Adrenal gland (tissue), 5 donors: ENCODE data around the gene SMDT1.

Experiments used
- POLR2A ChIP-seq, 2 donors: fragments of 450-650 bp; IDR thresholded peaks; one replicate each; pipeline ENCODE4 v1.6.1; 2017; ENCODE audit warnings: antibody characterized with exemption in 2 of 2, mild to moderate bottlenecking in 2 of 2, moderate library complexity in 1 of 2
- TF ChIP-seq, protein P1 (sequence below), 6 experiments: fragments of 450-650 bp in 4 of 6; fragments of 200-600 bp in 2 of 6; sonication (generic) in 1 of 6; IDR thresholded peaks; 1 replicate in 5 of 6; 2 replicates in 1 of 6; pipeline versions ENCODE4 v1.5.1 to v1.8.0; 2016 to 2021; ENCODE audit warnings: antibody characterized with exemption in 6 of 6, mild to moderate bottlenecking in 2 of 6, moderate library complexity in 1 of 6
- donor health status: DM: no; HTN: no; CAD: no.

GRCh38 chr22:42068291-42068690 is 11.2 kb upstream of the SMDT1 start:
- TF ChIP-seq POLR2A (IDR thresholded peaks at IDR 0.05): no peak
- TF ChIP-seq, protein P1, sequence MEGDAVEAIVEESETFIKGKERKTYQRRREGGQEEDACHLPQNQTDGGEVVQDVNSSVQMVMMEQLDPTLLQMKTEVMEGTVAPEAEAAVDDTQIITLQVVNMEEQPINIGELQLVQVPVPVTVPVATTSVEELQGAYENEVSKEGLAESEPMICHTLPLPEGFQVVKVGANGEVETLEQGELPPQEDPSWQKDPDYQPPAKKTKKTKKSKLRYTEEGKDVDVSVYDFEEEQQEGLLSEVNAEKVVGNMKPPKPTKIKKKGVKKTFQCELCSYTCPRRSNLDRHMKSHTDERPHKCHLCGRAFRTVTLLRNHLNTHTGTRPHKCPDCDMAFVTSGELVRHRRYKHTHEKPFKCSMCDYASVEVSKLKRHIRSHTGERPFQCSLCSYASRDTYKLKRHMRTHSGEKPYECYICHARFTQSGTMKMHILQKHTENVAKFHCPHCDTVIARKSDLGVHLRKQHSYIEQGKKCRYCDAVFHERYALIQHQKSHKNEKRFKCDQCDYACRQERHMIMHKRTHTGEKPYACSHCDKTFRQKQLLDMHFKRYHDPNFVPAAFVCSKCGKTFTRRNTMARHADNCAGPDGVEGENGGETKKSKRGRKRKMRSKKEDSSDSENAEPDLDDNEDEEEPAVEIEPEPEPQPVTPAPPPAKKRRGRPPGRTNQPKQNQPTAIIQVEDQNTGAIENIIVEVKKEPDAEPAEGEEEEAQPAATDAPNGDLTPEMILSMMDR (IDR thresholded peaks at IDR 0.05): no peak
